Measurements from ENCODE around the gene PTPRM. TPM values are rescaled to one million over a fixed set of nuclear protein-coding genes. Genes with fewer than 3 reads are reported as not detected.

PTPRM gene
- polyA plus RNA-seq, 3 donors: 0.04 to 2.1 (median 0.66) TPM

DNA sequence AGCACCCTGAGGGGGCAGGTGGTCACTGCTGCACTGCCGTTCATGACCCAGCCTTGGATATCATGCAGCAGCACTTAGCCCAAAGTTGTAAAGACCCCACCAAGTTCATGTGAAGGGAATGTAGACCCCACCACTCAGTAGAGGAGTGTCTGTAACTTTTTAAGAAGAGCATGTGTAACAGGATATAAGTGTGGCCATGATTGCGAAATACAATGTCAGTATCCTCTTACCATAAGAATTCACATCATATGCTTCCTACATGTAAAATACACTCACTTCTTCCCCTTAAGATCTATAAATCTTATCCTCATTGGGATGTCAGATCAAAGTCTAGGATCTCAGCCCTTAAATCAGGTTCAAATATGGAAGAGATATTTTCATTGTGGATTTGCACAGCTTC, 276.9 kb downstream of the PTPRM start:
- Histone ChIP-seq H3K4me1 (ENCODE audit: control insufficient read depth in 1 of 2, insufficient read depth in 2 of 2, low read length in 2 of 2) (no peaks in the 10 kb centered on the region), H3K27me3 (ENCODE audit: control insufficient read depth in 2 of 2, insufficient read depth in 2 of 2, low read length in 2 of 2) (no peaks in the 10 kb centered on the region), H3K9me3 (replicated peaks in 1 of 2; ENCODE audit: control insufficient read depth in 1 of 2, insufficient read depth in 1 of 2, low read length in 2 of 2) (peaks cover 0 to 4% of the 10 kb centered on the region in 2 donors), H3K9ac (ENCODE audit: insufficient read depth, low read length, poor library complexity, severe bottlenecking) (no peak overlapping the region), H4K20me1 (ENCODE audit: insufficient read depth, low read length) (no peaks in the 10 kb centered on the region), H3K4me2 (replicated peaks; ENCODE audit: extremely low read depth, low read length, poor library complexity, severe bottlenecking) (no peak overlapping the region), H3K4me3 (replicated peaks in 1 of 3; ENCODE audit: low read depth in 2 of 3, low read length in 3 of 3) (no peak overlapping the region), H3K27ac (ENCODE audit: low read depth in 1 of 2, low read length in 2 of 2) (no peak overlapping the region), H3K79me2 (ENCODE audit: insufficient read depth, low read length) (no peaks in the 10 kb centered on the region), H3K36me3 (replicated peaks in 1 of 2; ENCODE audit: control insufficient read depth in 1 of 2, insufficient read depth in 2 of 2, low read length in 2 of 2) (no peaks in the 10 kb centered on the region), H2AFZ (ENCODE audit: insufficient read depth, low read depth, low read length, poor library complexity, severe bottlenecking) (no peak overlapping the region)
- no CpG with 5 or more reads among the region's 2 CpGs for WGBS (ENCODE audit: insufficient coverage)
- TF ChIP-seq, protein P1, sequence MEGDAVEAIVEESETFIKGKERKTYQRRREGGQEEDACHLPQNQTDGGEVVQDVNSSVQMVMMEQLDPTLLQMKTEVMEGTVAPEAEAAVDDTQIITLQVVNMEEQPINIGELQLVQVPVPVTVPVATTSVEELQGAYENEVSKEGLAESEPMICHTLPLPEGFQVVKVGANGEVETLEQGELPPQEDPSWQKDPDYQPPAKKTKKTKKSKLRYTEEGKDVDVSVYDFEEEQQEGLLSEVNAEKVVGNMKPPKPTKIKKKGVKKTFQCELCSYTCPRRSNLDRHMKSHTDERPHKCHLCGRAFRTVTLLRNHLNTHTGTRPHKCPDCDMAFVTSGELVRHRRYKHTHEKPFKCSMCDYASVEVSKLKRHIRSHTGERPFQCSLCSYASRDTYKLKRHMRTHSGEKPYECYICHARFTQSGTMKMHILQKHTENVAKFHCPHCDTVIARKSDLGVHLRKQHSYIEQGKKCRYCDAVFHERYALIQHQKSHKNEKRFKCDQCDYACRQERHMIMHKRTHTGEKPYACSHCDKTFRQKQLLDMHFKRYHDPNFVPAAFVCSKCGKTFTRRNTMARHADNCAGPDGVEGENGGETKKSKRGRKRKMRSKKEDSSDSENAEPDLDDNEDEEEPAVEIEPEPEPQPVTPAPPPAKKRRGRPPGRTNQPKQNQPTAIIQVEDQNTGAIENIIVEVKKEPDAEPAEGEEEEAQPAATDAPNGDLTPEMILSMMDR (IDR thresholded peaks at IDR 0.05): no peak
- H3K4me3 Mint-ChIP-seq: no peak overlapping the region
- peaks cover 9% of the 10 kb centered on the region for H3K4me1 Mint-ChIP-seq
- H3K36me3 Mint-ChIP-seq: no peaks in the 10 kb centered on the region
- DNase-seq: no peak
- H3K27ac Mint-ChIP-seq: no peak overlapping the region
- intact Hi-C loops (cut with micrococcal nuclease): no loop called here
- H3K27me3 Mint-ChIP-seq (ENCODE audit: low read depth in 3 of 3): no peaks in the 10 kb centered on the region
- H3K9me3 Mint-ChIP-seq: peaks cover 1 to 10% (median 6%) of the 10 kb centered on the region in 7 donors

DNA sequence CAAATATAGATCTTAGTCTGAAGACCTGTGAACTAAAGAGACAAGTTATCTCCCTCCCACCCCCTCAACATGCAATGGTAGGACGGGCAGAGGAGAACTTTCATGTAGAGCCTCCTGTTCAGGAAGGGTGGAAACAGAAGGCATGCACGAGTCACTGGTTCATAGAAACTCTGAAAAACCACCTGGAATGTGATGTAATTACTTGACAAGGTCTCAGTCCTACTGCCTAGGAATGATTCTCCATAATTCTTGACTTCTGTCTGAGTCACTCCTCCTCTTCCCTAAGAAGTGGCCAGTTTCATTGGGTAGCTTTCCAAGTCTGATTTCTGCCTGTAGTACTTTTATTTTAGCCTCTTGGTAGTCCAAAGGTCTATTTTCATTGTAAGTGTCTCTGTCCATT, 277.3 kb downstream of the PTPRM start:
- Mint-ChIP-seq H3K27me3 (ENCODE audit: low read depth in 3 of 3) (no peaks in the 10 kb centered on the region), H3K4me1 (peaks cover 9% of the 10 kb centered on the region), H3K27ac (no peak overlapping the region), H3K9me3 (peaks cover 1 to 9% (median 6%) of the 10 kb centered on the region in 7 donors), H3K36me3 (no peaks in the 10 kb centered on the region), H3K4me3 (no peak overlapping the region)
- H3K27ac ChIP-seq (ENCODE audit: low read depth in 1 of 2, low read length in 2 of 2): no peak overlapping the region
- H3K4me1 ChIP-seq (ENCODE audit: control insufficient read depth in 1 of 2, insufficient read depth in 2 of 2, low read length in 2 of 2): no peaks in the 10 kb centered on the region
- H3K9me3 ChIP-seq (replicated peaks in 1 of 2; ENCODE audit: control insufficient read depth in 1 of 2, insufficient read depth in 1 of 2, low read length in 2 of 2): peaks cover 0 to 4% of the 10 kb centered on the region in 2 donors
- no peak overlapping the region for H3K4me3 ChIP-seq (replicated peaks in 1 of 3; ENCODE audit: low read depth in 2 of 3, low read length in 3 of 3)
- no peaks in the 10 kb centered on the region for H4K20me1 ChIP-seq (ENCODE audit: insufficient read depth, low read length)
- H3K9ac ChIP-seq (ENCODE audit: insufficient read depth, low read length, poor library complexity, severe bottlenecking): no peak overlapping the region
- intact Hi-C loops (cut with micrococcal nuclease): no loop called here
- DNase-seq: no peak
- 20% methylated on average over 1 of the region's 2 CpGs for WGBS (ENCODE audit: insufficient coverage)
- TF ChIP-seq, protein P1 (IDR thresholded peaks at IDR 0.05): no peak
- no peaks in the 10 kb centered on the region for H3K79me2 ChIP-seq (ENCODE audit: insufficient read depth, low read length)
- H3K36me3 ChIP-seq (replicated peaks in 1 of 2; ENCODE audit: control insufficient read depth in 1 of 2, insufficient read depth in 2 of 2, low read length in 2 of 2): no peaks in the 10 kb centered on the region
- no peaks in the 10 kb centered on the region for H3K27me3 ChIP-seq (ENCODE audit: control insufficient read depth in 2 of 2, insufficient read depth in 2 of 2, low read length in 2 of 2)
- no peak overlapping the region for H2AFZ ChIP-seq (ENCODE audit: insufficient read depth, low read depth, low read length, poor library complexity, severe bottlenecking)
- H3K4me2 ChIP-seq (replicated peaks; ENCODE audit: extremely low read depth, low read length, poor library complexity, severe bottlenecking): no peak overlapping the region
